Astrocyte (in vitro differentiated cells and primary cell): ENCODE measurements around the gene IFITM5. TPM values are rescaled to one million over a fixed set of nuclear protein-coding genes. Genes with fewer than 3 reads are reported as not detected.
"Not testable (repeated sequence)": the region's sequence is repeated elsewhere in the genome, so short reads cannot be mapped to it uniquely, and the experiment has no call there.

Experiments
- DNase-seq: peaks from one replicate; pipeline ENCODE4 v3.0.0-alpha.2; 2010; ENCODE audit warnings: low read depth
- FAIRE-seq: peaks from 2 replicates; lab custom pipeline; 2011; peaks lifted over from hg19 to GRCh38; lab: Jason Lieb, UNC
- H2AFZ ChIP-seq: 2 replicates; pipeline ENCODE4 v1.6.0; 2012; ENCODE audit warnings: low read depth, low read length, inconsistent platforms
- H3K27ac ChIP-seq: 2 replicates; pipeline ENCODE4 v1.5.1; 2011; ENCODE audit warnings: low read depth, low read length, inconsistent platforms
- H3K27me3 ChIP-seq: 2 replicates; pipeline ENCODE4 v1.6.0; 2011; ENCODE audit warnings: low read length, inconsistent platforms; ENCODE audit not compliant: insufficient read depth
- H3K36me3 ChIP-seq: 2 replicates; pipeline ENCODE4 v1.5.1; 2011; ENCODE audit warnings: low read length, inconsistent platforms; ENCODE audit not compliant: insufficient read depth
- H3K4me1 ChIP-seq: 2 replicates; pipeline ENCODE4 v1.5.1; 2011; ENCODE audit warnings: low read length, inconsistent platforms; ENCODE audit not compliant: insufficient read depth
- H3K4me2 ChIP-seq: 2 replicates; pipeline ENCODE4 v1.6.0; 2012; ENCODE audit warnings: low read length, inconsistent platforms
- H3K4me3 ChIP-seq: 2 replicates; pipeline ENCODE4 v1.5.1; 2011; ENCODE audit warnings: low read depth, mild to moderate bottlenecking, low read length, inconsistent platforms; ENCODE audit not compliant: insufficient read depth
- H3K79me2 ChIP-seq: 2 replicates; pipeline ENCODE4 v1.6.0; 2012; ENCODE audit warnings: mild to moderate bottlenecking, low read length, inconsistent platforms; ENCODE audit not compliant: insufficient read depth
- H3K9ac ChIP-seq: 2 replicates; pipeline ENCODE4 v1.6.0; 2012; ENCODE audit warnings: mild to moderate bottlenecking, low read length, inconsistent platforms
- H3K9me3 ChIP-seq: 2 replicates; pipeline ENCODE4 v1.5.1; 2012; ENCODE audit warnings: low read depth, mild to moderate bottlenecking, low read length, inconsistent platforms; ENCODE audit not compliant: insufficient read depth
- H4K20me1 ChIP-seq: 2 replicates; pipeline ENCODE4 v1.6.0; 2012; ENCODE audit warnings: low read length, inconsistent platforms; ENCODE audit not compliant: insufficient read depth
- H3K27ac Mint-ChIP-seq: one replicate; pipeline ENCODE4 v1.8.0; 2021; ENCODE audit warnings: mild to moderate bottlenecking, mixed read lengths; ENCODE audit not compliant: unreplicated experiment
- H3K27me3 Mint-ChIP-seq: one replicate; pipeline ENCODE4 v1.8.0; 2021; ENCODE audit warnings: low read depth, mixed read lengths; ENCODE audit not compliant: unreplicated experiment
- H3K36me3 Mint-ChIP-seq: one replicate; pipeline ENCODE4 v1.8.0; 2021; ENCODE audit warnings: low read depth, mixed read lengths; ENCODE audit not compliant: unreplicated experiment
- H3K4me1 Mint-ChIP-seq: one replicate; pipeline ENCODE4 v1.8.0; 2021; ENCODE audit warnings: low read depth, mixed read lengths; ENCODE audit not compliant: unreplicated experiment
- H3K4me3 Mint-ChIP-seq: one replicate; pipeline ENCODE4 v1.8.0; 2021; ENCODE audit warnings: mild to moderate bottlenecking, moderate library complexity, mixed read lengths; ENCODE audit not compliant: unreplicated experiment
- H3K9me3 Mint-ChIP-seq: one replicate; pipeline ENCODE4 v1.8.0; 2021; ENCODE audit warnings: mild to moderate bottlenecking, mixed read lengths; ENCODE audit not compliant: unreplicated experiment
- CTCF ChIP-seq: IDR thresholded peaks from 2 replicates; pipeline ENCODE4 v1.5.1; 2011; ENCODE audit warnings: low read depth, mild to moderate bottlenecking, inconsistent platforms, low read length, moderate library complexity; ENCODE audit not compliant: insufficient read depth
- EZH2 ChIP-seq: IDR thresholded peaks from 2 replicates; pipeline ENCODE4 v1.6.1; 2012; ENCODE audit warnings: mild to moderate bottlenecking, low read length, inconsistent platforms; ENCODE audit not compliant: insufficient read depth
- total RNA-seq: library from RNA; stranded (reverse); gene quantifications from 2 replicates; pipeline ENCODE4 v1.2.1, GENCODE V29; 2021

Gene IFITM5
- total RNA-seq, 1 donor from 2014 or later, result not detected

- no peak for TF ChIP-seq EZH2
- TF ChIP-seq CTCF, result no peak
- Histone ChIP-seq H3K4me1 (peaks cover 6% of the 10 kb centered on the region), H3K4me2 (no peak overlapping the region), H3K9ac (no peak overlapping the region), H3K27me3 (no peaks in the 10 kb centered on the region), H4K20me1 (no peaks in the 10 kb centered on the region), H3K9me3 (no peaks in the 10 kb centered on the region), H3K36me3 (no peaks in the 10 kb centered on the region), H3K4me3 (no peak overlapping the region), H2AFZ (peak overlapping the region; percentile 75), H3K27ac (no peak overlapping the region), H3K79me2 (no peaks in the 10 kb centered on the region)
- DNase-seq (peak; percentile 45), FAIRE-seq (no peak)
- peaks cover 7% of the 10 kb centered on the region for H3K27me3 Mint-ChIP-seq
- H3K9me3 Mint-ChIP-seq, result no peaks in the 10 kb centered on the region
- H3K4me1 Mint-ChIP-seq, result peaks cover 21% of the 10 kb centered on the region
- peak overlapping the region; percentile 69 for H3K27ac Mint-ChIP-seq
- no peak overlapping the region for H3K4me3 Mint-ChIP-seq
- no peaks in the 10 kb centered on the region for H3K36me3 Mint-ChIP-seq
Observed at GRCh38 chr11:334264-334994, 35.1 kb upstream of the IFITM5 start.

- H3K9ac ChIP-seq, H3K4me2 ChIP-seq: not testable (repeated sequence)
Observed at GRCh38 chr11:333616-334263, 34.4 kb upstream of the IFITM5 start.

GRCh38 chr11:332651-333480 is 33.5 kb upstream of the IFITM5 start:
- Mint-ChIP-seq H3K4me1 (peaks cover 21% of the 10 kb centered on the region), H3K9me3 (no peaks in the 10 kb centered on the region)

More at GRCh38 chr11:333616-334263, 34.4 kb upstream of the IFITM5 start:
- H3K4me3 Mint-ChIP-seq, H3K27ac ChIP-seq, H3K4me1 ChIP-seq, H3K36me3 ChIP-seq, H3K4me3 ChIP-seq, H3K27me3 ChIP-seq, DNase-seq, H3K9me3 ChIP-seq, FAIRE-seq, H4K20me1 ChIP-seq, H3K79me2 ChIP-seq, H3K36me3 Mint-ChIP-seq, H3K9me3 Mint-ChIP-seq, H3K27me3 Mint-ChIP-seq: not testable (repeated sequence)
- peak overlapping the region; percentile 53 for H3K27ac Mint-ChIP-seq
- H2AFZ ChIP-seq, result peak overlapping the region; percentile 75
- peaks cover 21% of the 10 kb centered on the region for H3K4me1 Mint-ChIP-seq

More at GRCh38 chr11:332651-333480, 33.5 kb upstream of the IFITM5 start:
- Histone ChIP-seq H3K79me2 (no peaks in the 10 kb centered on the region), H3K36me3 (no peaks in the 10 kb centered on the region), H3K4me2 (no peak overlapping the region), H3K4me1 (peaks cover 6% of the 10 kb centered on the region), H4K20me1 (no peaks in the 10 kb centered on the region), H3K4me3 (no peak overlapping the region), H3K27me3 (no peaks in the 10 kb centered on the region), H3K27ac (no peak overlapping the region), H2AFZ (no peak overlapping the region), H3K9ac (no peak overlapping the region), H3K9me3 (no peaks in the 10 kb centered on the region)
- no peak for DNase-seq
- H3K4me3 Mint-ChIP-seq, result no peak overlapping the region
- no peak overlapping the region for H3K27ac Mint-ChIP-seq
- TF ChIP-seq EZH2, result no peak
- TF ChIP-seq CTCF, result no peak
- FAIRE-seq, result no peak
- H3K36me3 Mint-ChIP-seq, result no peaks in the 10 kb centered on the region
- H3K27me3 Mint-ChIP-seq, result peaks cover 7% of the 10 kb centered on the region
